HG02884 (cell line): Measurements from ENCODE around the gene PLSCR3.

ENCODE experiments used
- ATAC-seq: cut with Tn5 transposase; IDR thresholded peaks from one replicate; pipeline ENCODE4 v1.9.1; 2021; ENCODE audit warnings: mild to moderate bottlenecking, moderate library complexity; ENCODE audit not compliant: unreplicated experiment

Gene PLSCR3

DNA sequence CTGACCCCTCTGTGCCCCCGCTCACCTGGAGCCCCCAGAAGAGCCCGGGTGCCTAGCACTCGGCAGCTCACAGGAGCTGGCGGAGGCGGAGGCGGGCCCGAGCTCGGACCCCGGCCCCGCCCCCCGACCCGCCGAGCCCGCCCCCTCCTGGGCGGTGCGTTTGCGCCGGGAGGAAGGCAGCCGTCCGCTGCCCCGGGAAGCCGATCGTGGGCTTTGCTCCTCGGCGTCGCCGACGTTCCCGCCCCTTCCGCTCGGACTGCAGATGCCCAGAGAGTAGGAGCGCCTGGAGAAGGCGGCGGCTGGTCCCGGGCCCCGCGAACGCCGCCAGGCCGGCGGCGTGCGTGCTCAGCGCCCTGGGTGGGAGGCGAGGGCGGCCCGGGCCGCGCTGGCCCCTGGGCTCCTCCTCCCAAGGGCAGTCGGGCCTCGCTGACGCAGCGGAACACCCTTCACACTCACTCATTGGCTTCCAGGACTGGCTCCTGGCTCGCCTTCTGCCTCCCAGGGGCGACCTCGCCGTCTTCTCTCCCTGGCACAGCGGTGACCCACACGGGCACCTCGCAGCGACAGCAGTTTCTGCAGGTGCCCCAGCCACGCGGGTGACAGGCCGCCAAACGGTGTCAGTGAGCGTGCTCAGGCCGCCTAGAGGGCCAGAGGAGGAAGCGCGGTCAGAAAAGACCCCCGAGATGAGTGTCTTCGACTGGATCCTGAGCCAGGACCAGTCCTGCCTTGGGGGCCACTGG is at the start of gene PLSCR3:
Gene PLSCR3 (minus strand): TSS at position 74 of the 740 bp plus-strand sequence. CDS start 415 bp downstream, outside the sequence.
- peak; percentile 70 for ATAC-seq

DNA sequence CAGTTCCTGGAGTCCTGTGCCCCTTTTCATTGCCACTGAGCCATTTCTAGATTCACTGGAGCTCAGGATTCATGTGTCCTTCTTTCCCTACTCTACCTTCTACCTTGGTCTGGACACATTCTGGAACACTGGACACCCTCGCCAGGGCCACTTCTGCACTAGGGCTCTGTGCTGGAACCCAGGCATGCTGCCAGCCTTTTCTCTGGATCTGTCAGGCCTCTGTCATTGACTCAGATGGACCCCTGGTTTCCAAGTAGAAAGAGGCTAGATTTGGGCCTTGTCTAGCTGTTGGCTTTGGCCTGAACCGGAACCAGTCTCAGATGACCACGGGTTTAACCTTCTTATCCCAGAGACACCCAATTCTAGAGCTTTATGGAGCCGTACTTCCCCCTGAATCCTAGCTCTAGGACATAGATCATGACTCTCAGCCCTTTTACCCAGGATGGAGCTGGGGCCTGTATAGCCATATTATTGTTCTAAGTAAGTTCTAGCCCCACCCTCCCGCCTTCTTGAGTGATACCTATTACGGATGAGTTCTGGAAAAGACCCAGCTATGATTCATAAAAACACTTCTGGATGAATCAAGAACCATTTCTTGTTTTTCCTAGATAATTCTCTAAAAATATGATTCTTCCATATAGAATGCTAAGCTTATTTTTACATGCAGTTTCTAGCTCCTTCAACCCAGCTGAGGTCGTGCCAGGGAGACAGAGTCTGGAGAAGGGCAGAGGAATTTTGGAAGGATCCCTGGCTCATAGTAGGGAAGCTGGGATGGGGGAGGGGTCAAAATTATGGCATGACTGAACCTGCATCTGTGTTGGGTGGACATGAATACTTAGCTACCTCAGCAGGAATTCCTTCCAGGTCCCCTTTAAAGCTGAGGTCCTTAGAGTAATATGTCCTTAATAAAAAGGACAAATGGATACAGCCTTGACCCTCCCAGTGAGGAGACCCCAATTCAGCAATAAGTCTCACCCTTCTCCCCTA is 49.5 kb upstream of the PLSCR3 start:
- no peak for ATAC-seq

DNA sequence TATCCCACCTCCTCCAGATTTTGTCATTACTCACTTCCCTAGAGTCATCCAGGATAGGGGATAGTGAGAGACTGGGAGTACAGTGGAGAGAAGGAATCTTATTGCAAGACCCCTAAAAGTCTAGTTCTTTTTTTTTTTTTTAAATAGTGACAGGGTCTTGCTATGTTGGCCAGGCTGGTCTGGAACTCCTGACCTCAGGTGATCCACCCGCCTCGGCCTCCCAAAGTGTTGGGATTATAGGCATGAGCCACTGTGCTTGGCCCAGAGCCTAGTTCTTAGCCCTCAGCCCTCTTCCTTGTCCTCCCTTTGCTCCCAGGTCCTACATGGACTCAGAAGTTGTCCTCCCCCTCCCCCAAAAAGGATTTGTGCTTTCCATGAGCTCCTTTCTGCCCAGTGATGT is 47.8 kb upstream of the PLSCR3 start:
- no peak for ATAC-seq

DNA sequence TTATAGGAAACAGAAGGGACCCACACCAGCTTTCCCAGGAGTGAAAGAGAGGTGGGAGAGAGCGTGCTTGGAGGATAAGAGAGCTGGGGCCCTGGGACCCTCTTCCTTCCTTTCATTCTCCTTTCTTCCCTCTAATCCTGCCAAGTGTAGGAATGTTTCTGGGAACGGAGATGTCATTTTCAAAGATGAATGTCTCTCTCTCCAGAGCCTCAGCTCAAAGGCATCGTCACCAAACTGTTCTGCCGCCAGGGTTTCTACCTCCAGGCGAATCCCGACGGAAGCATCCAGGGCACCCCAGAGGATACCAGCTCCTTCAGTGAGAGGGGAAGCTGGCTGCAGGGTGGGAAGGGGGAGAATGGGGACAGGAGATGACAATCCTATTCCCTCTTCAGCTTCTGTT is 46.9 kb upstream of the PLSCR3 start:
- ATAC-seq, result no peak

DNA sequence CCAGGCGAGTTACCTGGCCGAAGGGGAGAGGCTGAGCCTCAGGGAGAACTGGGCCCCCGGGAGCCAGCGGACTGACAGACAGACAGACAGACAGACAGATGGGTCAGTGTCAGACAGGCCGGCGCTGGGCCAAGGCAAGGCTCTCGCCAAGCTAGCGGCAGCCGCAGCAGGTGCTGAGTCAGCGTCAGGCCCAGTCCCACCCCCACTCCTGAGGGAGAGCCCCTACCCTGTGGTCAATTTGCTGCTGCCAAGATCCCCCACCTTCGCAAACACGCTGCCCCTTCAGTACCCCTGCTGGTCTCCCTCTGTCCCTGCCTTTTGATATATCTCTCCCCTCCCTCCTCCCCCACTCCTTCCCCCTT is 46.5 kb upstream of the PLSCR3 start:
- ATAC-seq, result no peak

DNA sequence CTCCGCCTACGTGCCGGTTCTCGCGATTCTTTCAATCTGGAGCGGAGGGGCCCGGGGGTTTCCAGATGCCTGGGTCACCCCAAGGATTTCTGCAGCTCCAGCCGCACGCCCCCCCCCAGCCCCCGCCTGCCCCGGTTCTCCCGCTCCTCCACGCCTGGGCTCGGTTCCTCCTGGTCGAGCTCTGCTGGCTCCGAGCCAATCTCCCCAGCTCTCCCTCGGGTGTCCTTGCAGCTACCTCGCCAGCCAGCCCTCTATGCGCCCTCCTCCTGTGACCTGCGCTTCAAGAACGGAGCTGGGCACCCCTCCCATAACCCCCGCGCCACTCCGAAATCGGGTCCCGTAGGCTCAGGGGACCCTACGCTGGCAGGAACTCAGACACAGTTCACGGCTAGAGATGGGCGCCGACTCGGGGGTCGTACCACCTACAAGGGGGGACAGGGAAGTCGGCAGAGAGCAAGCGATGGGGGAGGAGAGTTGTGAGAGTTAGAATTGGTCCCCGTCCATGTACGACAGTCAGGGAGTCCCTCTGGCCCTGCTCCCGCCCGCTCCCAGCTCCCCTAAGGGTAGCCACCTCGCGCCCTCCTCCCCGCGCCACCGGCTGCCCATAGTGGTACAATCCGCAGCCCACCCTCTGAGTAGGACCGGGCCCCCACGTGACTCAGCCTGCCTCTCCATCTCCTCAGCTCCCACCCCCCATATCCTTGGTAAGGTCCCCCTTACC is 45.9 kb upstream of the PLSCR3 start:
- ATAC-seq, result no peak

DNA sequence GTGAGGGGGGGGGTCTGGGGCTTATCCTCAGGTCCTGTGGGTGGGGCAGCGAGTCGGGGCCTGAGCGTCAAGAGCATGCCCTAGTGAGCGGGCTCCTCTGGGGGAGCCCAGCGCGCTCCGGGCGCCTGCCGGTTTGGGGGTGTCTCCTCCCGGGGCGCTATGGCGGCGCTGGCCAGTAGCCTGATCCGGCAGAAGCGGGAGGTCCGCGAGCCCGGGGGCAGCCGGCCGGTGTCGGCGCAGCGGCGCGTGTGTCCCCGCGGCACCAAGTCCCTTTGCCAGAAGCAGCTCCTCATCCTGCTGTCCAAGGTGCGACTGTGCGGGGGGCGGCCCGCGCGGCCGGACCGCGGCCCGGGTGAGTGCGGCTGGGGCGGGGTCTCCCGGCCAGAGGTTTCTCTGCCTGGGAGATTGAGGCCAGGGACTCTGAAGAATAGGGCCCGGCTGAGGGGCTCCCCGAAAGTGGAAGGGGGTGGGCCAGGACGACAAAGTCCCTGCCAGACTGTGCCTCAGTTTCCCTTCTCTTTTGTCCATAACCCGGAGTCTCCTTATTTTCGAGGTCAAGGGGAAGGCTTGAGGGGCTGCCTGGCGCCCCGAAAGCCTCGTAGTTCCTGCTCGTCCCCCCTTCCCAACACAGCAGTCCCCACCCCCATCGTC is 45.3 kb upstream of the PLSCR3 start, which contains the start of gene FGF11:
Gene FGF11 (plus strand): TSS at position 51 of the 651 bp plus-strand sequence. CDS start 109 bp downstream, at position 160.
- ATAC-seq, result no peak

DNA sequence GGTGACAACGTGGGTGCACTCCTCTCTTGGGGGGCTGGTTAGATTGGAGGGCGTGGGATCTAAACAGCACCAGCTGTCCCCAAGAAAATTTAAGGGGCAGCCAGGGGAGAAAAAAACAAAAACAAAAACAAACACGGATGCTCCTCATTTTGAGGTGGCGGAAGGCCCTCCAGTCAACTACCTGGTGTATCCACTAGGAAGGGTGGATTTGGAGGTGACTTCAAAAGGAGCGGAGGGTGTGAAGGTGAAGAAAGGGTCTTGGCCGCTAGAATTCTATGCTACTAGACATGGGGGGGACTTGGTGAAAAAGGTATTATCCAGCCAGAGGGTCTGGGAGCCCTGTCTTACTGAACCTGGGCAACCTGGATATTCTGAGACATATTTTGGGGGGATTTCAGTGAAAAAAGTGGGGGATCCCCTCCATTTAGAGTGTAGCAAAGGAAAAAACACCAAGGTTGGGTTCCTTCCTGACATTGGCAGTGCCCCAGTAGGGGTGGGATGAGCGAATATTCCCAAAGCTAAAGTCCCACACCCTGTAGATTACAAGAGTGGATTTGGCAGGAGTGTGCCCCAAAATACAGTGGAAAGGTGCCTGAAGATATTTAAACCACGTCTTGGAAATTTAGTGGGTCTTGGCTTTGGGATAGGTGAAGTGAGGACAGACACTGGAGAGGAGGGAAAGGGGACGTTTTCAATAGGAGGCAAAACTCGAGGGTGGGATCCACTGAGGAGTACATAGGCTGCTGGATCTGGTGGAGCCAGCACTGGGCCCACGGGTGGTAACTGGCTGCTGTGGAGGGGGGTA is 44.5 kb upstream of the PLSCR3 start:
- no peak for ATAC-seq

DNA sequence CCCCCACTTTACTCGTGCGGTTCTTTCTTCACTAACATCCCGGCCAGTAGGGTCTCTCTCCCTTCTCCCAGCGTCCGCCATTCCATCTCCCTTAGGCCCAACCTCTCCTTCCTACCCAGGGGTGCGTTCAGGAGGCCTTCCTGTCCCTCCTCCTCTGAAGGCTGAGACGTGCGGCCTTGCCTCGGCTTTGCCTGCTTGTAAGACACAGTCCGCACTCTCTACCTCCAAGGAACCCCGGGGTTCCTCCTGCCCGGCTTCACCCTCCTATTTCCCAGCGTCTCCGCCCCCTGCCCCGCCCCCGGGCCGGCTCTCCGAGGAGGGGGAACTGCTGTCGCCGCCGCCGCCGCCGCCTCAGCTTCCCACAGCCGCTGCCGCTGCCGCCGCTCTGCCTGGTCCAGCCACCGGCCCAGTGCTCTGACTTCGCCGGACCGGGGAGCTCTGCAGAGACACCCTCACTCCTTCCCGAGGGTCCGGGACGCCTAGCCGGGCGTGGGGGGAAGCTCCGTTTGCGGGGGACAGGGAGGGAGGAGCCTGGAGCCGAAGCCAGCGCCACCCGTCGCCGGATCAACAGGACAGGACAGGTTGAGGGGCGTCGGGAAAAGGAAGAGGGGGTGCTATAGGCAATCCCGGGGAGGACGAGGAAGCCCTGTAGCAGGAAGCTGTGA is 43.8 kb upstream of the PLSCR3 start:
- no peak for ATAC-seq

DNA sequence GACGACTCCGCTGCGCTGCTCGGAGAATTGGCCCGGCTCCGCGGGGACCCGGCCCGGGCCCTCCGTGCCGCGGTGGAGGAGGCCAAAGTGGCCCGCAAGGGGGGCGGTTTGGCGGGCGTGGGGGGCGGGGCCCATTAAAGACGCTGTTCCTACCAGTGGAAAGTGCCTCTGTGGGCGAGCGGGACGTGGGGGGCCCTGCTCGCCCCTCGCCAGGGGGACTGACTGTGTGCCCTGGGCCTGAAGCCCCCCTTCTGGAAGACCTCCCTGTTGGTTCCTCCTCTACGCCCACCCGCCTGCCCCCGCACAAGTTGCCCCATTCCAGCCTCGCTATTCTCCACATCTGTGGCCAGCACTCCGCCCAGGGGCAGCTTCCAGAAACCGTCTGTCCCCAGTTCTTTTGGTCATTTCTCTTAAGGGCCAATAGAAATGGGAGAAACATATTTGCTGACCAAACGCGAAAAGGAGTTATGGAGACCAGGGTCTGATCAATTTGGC is 43.1 kb upstream of the PLSCR3 start:
- ATAC-seq, result no peak

DNA sequence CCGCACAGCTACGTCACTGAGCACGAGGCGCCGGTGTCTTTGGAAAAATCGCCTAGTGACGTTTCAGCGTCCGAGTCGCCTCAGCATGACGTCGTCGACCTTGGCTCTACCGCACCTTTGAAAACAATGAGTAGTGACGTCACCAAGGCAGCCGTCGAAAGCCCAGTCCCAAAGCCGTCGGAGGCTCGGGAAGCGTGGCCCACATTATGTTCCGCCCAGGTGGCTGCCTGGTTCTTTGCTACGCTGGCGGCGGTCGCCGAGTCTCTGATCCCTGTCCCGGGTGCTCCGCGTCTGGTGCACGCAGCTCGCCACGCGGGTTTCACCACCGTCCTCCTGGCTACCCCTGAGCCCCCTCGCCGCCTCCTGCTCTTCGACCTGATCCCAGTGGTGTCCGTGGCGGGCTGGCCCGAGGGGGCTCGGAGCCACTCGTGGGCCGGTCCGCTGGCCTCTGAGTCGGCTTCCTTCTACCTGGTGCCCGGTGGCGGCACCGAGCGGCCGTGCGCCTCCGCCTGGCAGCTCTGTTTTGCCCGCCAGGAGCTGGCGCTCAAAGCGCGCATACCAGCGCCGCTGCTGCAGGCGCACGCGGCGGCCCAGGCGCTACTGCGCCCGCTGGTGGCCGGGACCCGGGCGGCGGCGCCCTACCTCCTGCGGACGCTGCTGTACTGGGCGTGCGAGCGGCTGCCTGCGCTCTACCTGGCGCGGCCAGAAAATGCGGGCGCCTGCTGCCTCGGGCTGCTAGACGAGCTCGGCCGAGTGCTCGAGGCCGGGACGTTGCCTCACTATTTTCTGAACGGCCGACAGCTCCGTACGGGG is 42.4 kb upstream of the PLSCR3 start:
- ATAC-seq, result no peak

DNA sequence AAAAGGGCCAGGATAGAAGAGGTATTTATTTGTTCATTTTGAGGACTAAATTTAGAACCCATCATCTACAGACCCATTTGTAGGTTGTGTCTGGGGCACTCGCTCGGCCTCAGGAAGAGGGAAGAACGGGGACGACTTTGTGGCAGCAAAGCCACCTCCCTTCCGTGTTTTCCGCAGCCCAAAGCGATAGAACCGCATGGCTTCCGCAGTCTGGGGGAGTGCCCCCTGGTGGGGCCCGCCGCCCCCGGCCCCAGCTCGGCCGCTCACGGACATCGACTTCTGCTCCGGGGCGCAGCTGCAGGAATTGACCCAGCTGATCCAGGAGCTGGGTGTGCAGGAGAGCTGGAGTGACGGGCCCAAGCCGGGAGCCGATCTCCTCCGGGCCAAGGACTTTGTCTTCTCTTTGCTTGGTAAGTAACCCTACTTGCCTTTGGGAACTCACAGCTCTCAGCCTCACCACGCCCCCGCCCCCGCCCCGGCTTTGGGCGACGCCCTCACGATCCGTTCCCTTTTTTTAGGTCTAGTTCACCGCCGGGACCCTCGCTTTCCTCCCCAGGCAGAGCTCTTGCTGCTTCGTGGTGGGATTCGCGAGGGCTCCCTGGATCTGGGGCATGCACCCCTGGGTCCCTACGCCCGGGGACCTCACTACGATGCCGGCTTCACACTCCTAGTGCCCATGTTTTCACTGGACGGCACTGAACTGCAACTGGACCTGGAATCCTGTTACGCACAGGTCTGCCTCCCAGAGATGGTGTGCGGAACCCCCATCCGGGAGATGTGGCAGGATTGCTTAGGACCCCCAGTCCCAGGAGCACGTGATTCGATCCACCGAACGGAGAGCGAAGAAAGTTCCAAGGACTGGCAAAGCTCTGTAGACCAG is 41.6 kb upstream of the PLSCR3 start:
- peak; percentile 9 for ATAC-seq

DNA sequence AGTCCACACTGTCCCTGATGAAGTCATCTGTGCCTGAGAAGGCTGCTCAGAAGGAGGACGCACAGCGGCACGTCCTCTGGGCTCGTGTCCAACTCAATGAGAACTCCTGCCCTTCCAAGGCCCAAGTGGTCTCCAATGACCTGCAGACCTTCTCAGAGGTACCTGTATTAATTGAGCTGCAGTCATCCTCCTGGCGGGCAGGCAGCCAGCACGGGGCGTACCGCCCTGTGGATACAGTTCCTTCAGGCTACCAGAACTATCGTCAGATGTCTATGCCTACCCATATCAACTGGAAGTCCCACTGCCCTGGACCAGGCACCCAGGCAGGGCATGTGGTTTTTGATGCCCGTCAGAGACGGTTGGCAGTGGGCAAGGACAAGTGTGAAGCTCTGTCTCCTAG is 38.0 kb upstream of the PLSCR3 start:
- no peak for ATAC-seq

DNA sequence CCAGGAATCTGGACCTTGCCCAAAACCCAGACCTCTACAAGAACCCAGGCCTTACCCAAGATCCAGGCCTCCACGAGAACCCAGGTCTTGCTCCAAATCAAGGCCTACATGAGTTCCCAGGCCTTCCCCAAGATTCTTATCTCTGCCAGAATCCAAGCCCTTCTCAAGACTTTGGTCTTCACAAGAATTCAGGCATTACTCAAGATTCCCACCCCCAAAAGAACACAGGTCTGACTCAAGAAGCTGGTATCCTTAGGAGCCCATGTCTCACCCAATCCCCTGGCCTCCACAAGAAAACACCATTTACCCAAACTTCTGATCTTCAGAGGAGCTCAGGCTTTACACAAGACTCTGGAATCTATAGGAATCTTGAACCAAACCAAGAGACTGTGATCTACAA is 36.9 kb upstream of the PLSCR3 start:
- ATAC-seq, result no peak

DNA sequence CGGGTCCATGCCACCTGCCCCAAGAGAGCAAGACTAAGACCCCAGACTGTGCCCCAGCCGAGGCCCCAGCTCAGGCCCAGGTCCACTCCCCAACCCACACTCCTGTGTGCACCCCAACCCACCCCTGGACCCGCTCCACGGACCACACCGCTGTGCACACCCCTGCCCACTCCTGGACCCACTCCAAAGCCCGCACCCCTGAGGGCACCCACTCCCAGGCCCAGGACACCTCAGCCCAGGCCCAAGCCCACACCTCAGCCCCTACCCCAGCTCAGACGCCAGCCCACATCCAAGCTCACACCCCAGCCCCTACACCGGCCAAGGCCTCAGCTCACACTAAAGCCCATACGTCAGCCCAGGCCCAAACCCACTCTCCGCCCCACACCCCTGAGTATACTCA is 35.4 kb upstream of the PLSCR3 start:
- ATAC-seq, result no peak

DNA sequence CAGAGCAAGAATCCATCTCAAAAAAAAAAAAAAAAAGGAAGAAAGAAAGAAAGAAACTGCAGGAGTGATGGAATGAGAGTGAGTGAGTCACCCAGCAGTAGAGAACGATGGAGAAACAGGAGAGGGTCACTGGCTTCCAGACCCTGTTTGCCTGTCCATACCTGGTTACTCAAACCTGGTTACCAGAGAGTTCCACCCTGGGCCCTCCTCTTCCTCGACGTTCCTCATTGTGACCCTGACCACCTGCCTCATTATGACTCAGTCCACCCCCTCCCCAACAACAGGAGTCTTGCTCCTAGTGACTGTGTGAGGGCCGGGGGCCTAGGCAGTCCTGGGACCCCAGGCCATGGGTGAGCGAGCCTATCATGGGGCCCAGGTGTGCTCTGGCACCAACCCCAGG is 34.2 kb upstream of the PLSCR3 start, which contains the start of gene SPEM3:
Gene SPEM3 (plus strand): TSS at position 301 of the 400 bp plus-strand sequence. CDS start 46 bp downstream, at position 347.
- no peak for ATAC-seq

DNA sequence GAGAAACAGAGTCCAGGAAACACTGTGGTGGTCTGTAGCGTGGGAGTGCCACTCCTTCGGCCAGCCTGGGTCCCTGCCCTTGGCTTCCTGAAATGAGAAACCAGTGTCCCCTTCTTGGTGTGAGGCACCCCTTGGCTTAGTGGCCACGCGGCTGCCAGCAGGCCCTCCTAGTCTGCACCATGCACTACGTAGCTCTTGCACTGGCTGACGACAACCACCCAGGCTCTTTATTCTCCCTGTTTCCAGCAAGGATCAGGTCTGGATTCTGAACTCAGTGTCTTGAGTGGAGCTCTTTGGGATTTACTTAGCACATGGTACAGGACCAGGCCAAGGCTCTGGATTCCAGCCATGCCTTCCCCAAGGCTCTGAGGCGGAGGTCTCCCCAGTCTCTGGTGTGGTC is 33.2 kb upstream of the PLSCR3 start:
- ATAC-seq, result no peak
